Stimulated activated CD4-positive, alpha-beta T cell treated with anti-CD3 and anti-CD28 coated beads, TNF-alpha, amount 100 ng/mL, for 48 hours (primary cell): Measurements from ENCODE around the gene DDO.

Experiments used
- DNase-seq, 3 donors: peaks; one replicate each; pipeline ENCODE4 v3.0.0-alpha.2; 2020; ENCODE audit warnings: low read depth in 3 of 3

Gene DDO

GRCh38 chr6:110419028-110419739, 3.8 kb upstream of the DDO start:
- no peak for DNase-seq

GRCh38 chr6:110418594-110418993, 3.2 kb upstream of the DDO start:
- DNase-seq = no peak

- no peak for DNase-seq
Measured at GRCh38 chr6:110414669-110415068, 706 bp downstream of the DDO start.

- DNase-seq = no peak
Measured at GRCh38 chr6:110412360-110412759, 3.0 kb downstream of the DDO start.

- DNase-seq = no peak
Measured at GRCh38 chr6:110410511-110410910, 4.9 kb downstream of the DDO start.

- no peak for DNase-seq
Measured at GRCh38 chr6:110409794-110410193, 5.6 kb downstream of the DDO start.

- DNase-seq = no peak
Measured at GRCh38 chr6:110408901-110409300, 6.5 kb downstream of the DDO start.

- DNase-seq = no peak
Measured at GRCh38 chr6:110404607-110405006, 10.8 kb downstream of the DDO start.

- DNase-seq = no peak
Measured at GRCh38 chr6:110401585-110402176, 13.7 kb downstream of the DDO start.

- no peak for DNase-seq
Measured at GRCh38 chr6:110400208-110400607, 15.2 kb downstream of the DDO start.

- DNase-seq = no peak
Measured at GRCh38 chr6:110399219-110400071, 15.9 kb downstream of the DDO start.

GRCh38 chr6:110398778-110399177, 16.6 kb downstream of the DDO start:
- DNase-seq = no peak

- DNase-seq = no peak
Measured at GRCh38 chr6:110395221-110395620, 20.2 kb downstream of the DDO start.

GRCh38 chr6:110394409-110394808, 21.0 kb downstream of the DDO start:
- DNase-seq = no peak

- DNase-seq = no peak
Measured at GRCh38 chr6:110392727-110393126, 22.6 kb downstream of the DDO start.

- no peak for DNase-seq
Measured at GRCh38 chr6:110390404-110390803, 25.0 kb downstream of the DDO start.

- DNase-seq = no peak
Measured at GRCh38 chr6:110389689-110390382, 25.5 kb downstream of the DDO start.

- DNase-seq = no peak
Measured at GRCh38 chr6:110387986-110388385, 27.4 kb downstream of the DDO start.

GRCh38 chr6:110385458-110385863, 29.9 kb downstream of the DDO start:
- no peak for DNase-seq

GRCh38 chr6:110378552-110378951, 36.8 kb downstream of the DDO start:
- DNase-seq = no peak

GRCh38 chr6:110369066-110369465, 46.3 kb downstream of the DDO start:
- DNase-seq = no peak

GRCh38 chr6:110368284-110368683, 47.1 kb downstream of the DDO start:
- DNase-seq = no peak
